SK-N-SH treated with all-trans-retinoic acid at 6 μM for 48 hours (cell line): Measurements from ENCODE around the gene C3.

Experiments used
- ARNTL ChIP-seq: fragments of 450-650 bp; formaldehyde crosslinking; IDR thresholded peaks from 2 replicates; pipeline ENCODE4 v1.5.0; 2020; ENCODE audit warnings: low read depth, mild to moderate bottlenecking, moderate library complexity, borderline replicate concordance
- BACH2 ChIP-seq: fragments of 250-450 bp; sonication (Bioruptor Pico); IDR thresholded peaks from 2 replicates; pipeline ENCODE4 v1.9.0; 2021; ENCODE audit warnings: mild to moderate bottlenecking, borderline replicate concordance
- CREB5 ChIP-seq: fragments of 250-450 bp; sonication (Bioruptor Pico); IDR thresholded peaks from 2 replicates; pipeline ENCODE4 v1.5.1; 2020; ENCODE audit warnings: low read depth, mild to moderate bottlenecking, moderate library complexity
- CSRNP3 ChIP-seq: fragments of 250-450 bp; sonication (Bioruptor Pico); IDR thresholded peaks from 2 replicates; pipeline ENCODE4 v1.5.1; 2021; ENCODE audit warnings: mild to moderate bottlenecking, moderate library complexity
- ESRRG ChIP-seq: fragments of 250-450 bp; sonication (Bioruptor Pico); IDR thresholded peaks from 2 replicates; pipeline ENCODE4 v1.6.1; 2021; ENCODE audit warnings: mild to moderate bottlenecking
- OSR1 ChIP-seq: fragments of 250-450 bp; sonication (Bioruptor Pico); IDR thresholded peaks from 2 replicates; pipeline ENCODE4 v1.8.0; 2022; ENCODE audit warnings: moderate library complexity, mild to moderate bottlenecking, inconsistent platforms
- PATZ1 ChIP-seq: fragments of 250-450 bp; sonication (Bioruptor Pico); IDR thresholded peaks from 2 replicates; pipeline ENCODE4 v1.8.0; 2020; ENCODE audit warnings: mild to moderate bottlenecking, moderate library complexity, borderline replicate concordance
- POU6F1 ChIP-seq: fragments of 250-450 bp; sonication (Bioruptor Pico); IDR thresholded peaks from 2 replicates; pipeline ENCODE4 v1.8.0; 2021; ENCODE audit warnings: low read depth, mild to moderate bottlenecking, moderate library complexity, borderline replicate concordance
- RARB ChIP-seq: fragments of 250-450 bp; sonication (Bioruptor Pico); IDR thresholded peaks from 2 replicates; pipeline ENCODE4 v1.8.0; 2021; ENCODE audit warnings: mild to moderate bottlenecking, moderate library complexity
- TCF4 ChIP-seq: fragments of 250-450 bp; sonication (Bioruptor Pico); IDR thresholded peaks from 2 replicates; pipeline ENCODE4 v1.8.0; 2021; ENCODE audit warnings: mild to moderate bottlenecking, moderate library complexity, borderline replicate concordance
- ZC3H10 ChIP-seq: fragments of 250-450 bp; sonication (Bioruptor Pico); IDR thresholded peaks from 2 replicates; pipeline ENCODE4 v1.5.1; 2021; ENCODE audit warnings: mild to moderate bottlenecking, moderate library complexity
- ZFP3 ChIP-seq: fragments of 250-450 bp; sonication (Bioruptor Pico); IDR thresholded peaks from 2 replicates; pipeline ENCODE4 v1.5.0; 2020; ENCODE audit warnings: mild to moderate bottlenecking, moderate library complexity
- ZFP30 ChIP-seq: fragments of 450-650 bp; formaldehyde crosslinking; IDR thresholded peaks from 2 replicates; pipeline ENCODE4 v1.5.0; 2022; ENCODE audit warnings: mild to moderate bottlenecking, moderate library complexity
- ZNF565 ChIP-seq: fragments of 450-650 bp; formaldehyde crosslinking; conservative IDR thresholded peaks from 2 replicates; pipeline ENCODE4 v1.5.0; 2020; ENCODE audit warnings: low read depth, mild to moderate bottlenecking, moderate library complexity

GRCh38 chr19:6718111-6718740, 2.2 kb downstream of the C3 start:
- TF ChIP-seq CSRNP3 (CRISPR knock-in tag) (no peak), BACH2 (CRISPR knock-in tag) (no peak), OSR1 (CRISPR knock-in tag) (no peak), ZFP30 (CRISPR knock-in tag) (no peak), PATZ1 (CRISPR knock-in tag) (no peak), ZFP3 (no peak), CREB5 (CRISPR knock-in tag) (no peak), TCF4 (no peak), RARB (CRISPR knock-in tag) (no peak), POU6F1 (CRISPR knock-in tag) (no peak), ARNTL (no peak), ZC3H10 (CRISPR knock-in tag) (no peak), ZNF565 (no peak), ESRRG (CRISPR knock-in tag) (no peak)
